Measurements from ENCODE around the gene MED20.

The MED20 gene

GRCh38 chr6:41921712-41921998 is 716 bp upstream of the MED20 start:
- no peak for TF ChIP-seq JUND (IDR thresholded peaks at IDR 0.05; ENCODE audit: low read depth)
- no peak for DNase-seq (ENCODE audit: low read depth in 1 of 2, low spot score in 1 of 2)
- in situ Hi-C loops (cut with HindIII; ENCODE audit: low pct_unique_long_range_greater_than_20kb, low sequenced_read_pairs) = no loop called here

- no peak for DNase-seq (ENCODE audit: low read depth in 1 of 2, low spot score in 1 of 2)
- in situ Hi-C loops (cut with HindIII; ENCODE audit: low pct_unique_long_range_greater_than_20kb, low sequenced_read_pairs) = no loop called here
- TF ChIP-seq JUND (IDR thresholded peaks at IDR 0.05; ENCODE audit: low read depth) = no peak
Measured at GRCh38 chr6:41917528-41917927, 3.4 kb downstream of the MED20 start.

GRCh38 chr6:41914869-41915530 is 5.9 kb downstream of the MED20 start:
- in situ Hi-C loops (cut with HindIII; ENCODE audit: low pct_unique_long_range_greater_than_20kb, low sequenced_read_pairs) = no loop called here
- TF ChIP-seq JUND (IDR thresholded peaks at IDR 0.05; ENCODE audit: low read depth) = no peak
- no peak for DNase-seq (ENCODE audit: low read depth in 1 of 2, low spot score in 1 of 2)

GRCh38 chr6:41914343-41914742 is 6.6 kb downstream of the MED20 start:
- in situ Hi-C loops (cut with HindIII; ENCODE audit: low pct_unique_long_range_greater_than_20kb, low sequenced_read_pairs) = no loop called here
- TF ChIP-seq JUND (IDR thresholded peaks at IDR 0.05; ENCODE audit: low read depth) = no peak
- DNase-seq (ENCODE audit: low read depth in 1 of 2, low spot score in 1 of 2) = no peak

- no peak for TF ChIP-seq JUND (IDR thresholded peaks at IDR 0.05; ENCODE audit: low read depth)
- in situ Hi-C loops (cut with HindIII; ENCODE audit: low pct_unique_long_range_greater_than_20kb, low sequenced_read_pairs) = no loop called here
- DNase-seq (ENCODE audit: low read depth in 1 of 2, low spot score in 1 of 2) = no peak
Measured at GRCh38 chr6:41909727-41910126, 11.2 kb downstream of the MED20 start.

GRCh38 chr6:41901882-41902519 is 18.9 kb downstream of the MED20 start:
- TF ChIP-seq JUND (IDR thresholded peaks at IDR 0.05; ENCODE audit: low read depth) = no peak
- in situ Hi-C loops (cut with HindIII; ENCODE audit: low pct_unique_long_range_greater_than_20kb, low sequenced_read_pairs) = no loop called here
- DNase-seq (ENCODE audit: low read depth in 1 of 2, low spot score in 1 of 2) = no peak

GRCh38 chr6:41900861-41901260 is 20.1 kb downstream of the MED20 start:
- DNase-seq (ENCODE audit: low read depth in 1 of 2, low spot score in 1 of 2) = no peak
- no peak for TF ChIP-seq JUND (IDR thresholded peaks at IDR 0.05; ENCODE audit: low read depth)
- in situ Hi-C loops (cut with HindIII; ENCODE audit: low pct_unique_long_range_greater_than_20kb, low sequenced_read_pairs) = no loop called here

- TF ChIP-seq JUND (IDR thresholded peaks at IDR 0.05; ENCODE audit: low read depth) = no peak
- in situ Hi-C loops (cut with HindIII; ENCODE audit: low pct_unique_long_range_greater_than_20kb, low sequenced_read_pairs) = no loop called here
- no peak for DNase-seq (ENCODE audit: low read depth in 1 of 2, low spot score in 1 of 2)
Measured at GRCh38 chr6:41896281-41896680, 24.7 kb downstream of the MED20 start.

GRCh38 chr6:41895300-41896233 is 25.4 kb downstream of the MED20 start, which contains the start of gene USP49:
TSS of gene USP49 (minus strand) at chr6:41895375. CDS start at chr6:41806983, 88,392 bp downstream.
- no peak for TF ChIP-seq JUND (IDR thresholded peaks at IDR 0.05; ENCODE audit: low read depth)

GRCh38 chr6:41894366-41895299 is 26.3 kb downstream of the MED20 start:
- no peak for DNase-seq (ENCODE audit: low read depth in 1 of 2, low spot score in 1 of 2)
- in situ Hi-C loops (cut with HindIII; ENCODE audit: low pct_unique_long_range_greater_than_20kb, low sequenced_read_pairs) = no loop called here
- no peak for TF ChIP-seq JUND (IDR thresholded peaks at IDR 0.05; ENCODE audit: low read depth)

More at GRCh38 chr6:41895300-41896233, 25.4 kb downstream of the MED20 start, which contains the start of gene USP49:
- peak; percentile 87 to 90 for DNase-seq (ENCODE audit: low read depth in 1 of 2, low spot score in 1 of 2)
- in situ Hi-C loops (cut with HindIII; ENCODE audit: low pct_unique_long_range_greater_than_20kb, low sequenced_read_pairs) = no loop called here

- TF ChIP-seq JUND (IDR thresholded peaks at IDR 0.05; ENCODE audit: low read depth) = no peak
- in situ Hi-C loops (cut with HindIII; ENCODE audit: low pct_unique_long_range_greater_than_20kb, low sequenced_read_pairs) = no loop called here
- DNase-seq (ENCODE audit: low read depth in 1 of 2, low spot score in 1 of 2) = no peak
Measured at GRCh38 chr6:41892921-41893564, 27.9 kb downstream of the MED20 start.
